Sciatic nerve (tissue), 1 donor: ENCODE results near the gene MEST. TPM values are rescaled to one million over a fixed set of nuclear protein-coding genes. Genes with fewer than 3 reads are reported as not detected.

Source experiments
- microRNA-seq: library from miRNA; unstranded; fragments of <30 nt; microRNA quantifications from one replicate; pipeline ENCODE4 v1.2.0, GENCODE V29; 2020
- total RNA-seq: library from RNA; stranded (reverse); fragmentation: NEBNext Ultra II Directional; extraction: Animal tissue kit (Norgen Biotek cat#: 25700); gene quantifications from one replicate; pipeline ENCODE4 v1.2.1, GENCODE V29; 2021
- donor health status: DM: no; HTN: no; CAD: no.

The MEST gene
- total RNA-seq, 1 donor from 2014 or later = 72.0 TPM

Small RNA genes lying within 50 kb of the gene (microRNA-seq; reads per million reads assigned to microRNA genes)
- gene MIR335 = 20,762 reads per million, percentile 96 among the genes with 10 or more reads in this experiment

Other genes starting within 250 kb of the MEST start
- gene CPA2, start 225.2 kb upstream of the MEST start, total RNA-seq = 1.2 TPM
- gene CPA4, start 198.9 kb upstream of the MEST start, total RNA-seq = 2.3 TPM
- not detected for gene CPA5, start 147.3 kb upstream of the MEST start, total RNA-seq
- gene CPA1, start 111.6 kb upstream of the MEST start, total RNA-seq = 4.1 TPM
- 11.0 TPM for gene CEP41, start 51.1 kb upstream of the MEST start, total RNA-seq
- gene COPG2, start 176.7 kb downstream of the MEST start, total RNA-seq = 21.8 TPM
- gene TSGA13, start 194.5 kb downstream of the MEST start, total RNA-seq = not detected
- gene KLF14, start 242.1 kb downstream of the MEST start, total RNA-seq = 1.1 TPM